Activated CD4-positive, alpha-beta memory T cell treated with anti-CD3 and anti-CD28 coated beads, Interleukin-2, amount 10 ng/mL, durations not matched to agents 7 days and 5 days (primary cell): ENCODE data around the gene RBPJL. TPM values are rescaled to one million over a fixed set of nuclear protein-coding genes. Genes with fewer than 3 reads are reported as not detected.
A peak's percentile ranks its signal among the peaks of the same experiment; 100 is the strongest.

ENCODE experiments used
- CTCF ChIA-PET: fragments of 350-600 bp; sonication (Branson Sonifier 250); formaldehyde crosslinking; loops from one replicate; lab custom pipeline; 2021; ENCODE audit warnings: antibody characterized with exemption, inconsistent platforms; lab: Charles Lee
- POLR2A ChIA-PET: fragments of 350-600 bp; sonication (Branson Sonifier 250); formaldehyde crosslinking; loops from one replicate; lab custom pipeline; 2021; ENCODE audit warnings: antibody characterized with exemption; lab: Charles Lee
- DNase-seq: peaks from one replicate; pipeline ENCODE4 v3.0.0-alpha.2; 2020
- H3K27ac Mint-ChIP-seq: one replicate; pipeline ENCODE4 v1.8.0; 2021; ENCODE audit warnings: mild to moderate bottlenecking, mixed read lengths
- H3K27me3 Mint-ChIP-seq: one replicate; pipeline ENCODE4 v1.8.0; 2021; ENCODE audit warnings: mixed read lengths
- H3K36me3 Mint-ChIP-seq: one replicate; pipeline ENCODE4 v1.8.0; 2021; ENCODE audit warnings: low read depth, mixed read lengths
- H3K4me1 Mint-ChIP-seq: one replicate; pipeline ENCODE4 v1.8.0; 2021; ENCODE audit warnings: mixed read lengths
- H3K4me3 Mint-ChIP-seq: one replicate; pipeline ENCODE4 v1.8.0; 2021; ENCODE audit warnings: mild to moderate bottlenecking, mixed read lengths
- H3K9me3 Mint-ChIP-seq: one replicate; pipeline ENCODE4 v1.8.0; 2021; ENCODE audit warnings: mixed read lengths
- total RNA-seq, 2 experiments: library from RNA; stranded (reverse); gene quantifications; one replicate each; pipeline ENCODE4 v1.2.3, GENCODE V29; 2021

RBPJL gene
- total RNA-seq, 2 experiments from 2014 or later: not detected

GRCh38 chr20:45311589-45312211 is 5.1 kb downstream of the RBPJL start:
- Mint-ChIP-seq H3K4me1 (peaks cover 13% of the 10 kb centered on the region), H3K27ac (no peak overlapping the region), H3K9me3 (no peaks in the 10 kb centered on the region), H3K4me3 (no peak overlapping the region), H3K27me3 (peaks cover 33% of the 10 kb centered on the region), H3K36me3 (no peaks in the 10 kb centered on the region)
- DNase-seq: peak; percentile 69
- CTCF ChIA-PET: interaction anchor here (0.7 to 3.2 kb wide), 24 partner anchors 9 to 459 kb away, joined by 3 to 33 read pairs (median 4); partner anchors contain the start of gene SDC4
- POLR2A ChIA-PET: interaction anchor here (0.9 kb wide), 1 partner anchor 18 kb away, joined by 3 read pairs; no protein-coding TSS in a partner anchor

GRCh38 chr20:45312241-45312640 is 5.6 kb downstream of the RBPJL start:
- no peaks in the 10 kb centered on the region for H3K9me3 Mint-ChIP-seq
- H3K27ac Mint-ChIP-seq: no peak overlapping the region
- DNase-seq: no peak
- H3K27me3 Mint-ChIP-seq: peaks cover 36% of the 10 kb centered on the region
- peaks cover 17% of the 10 kb centered on the region for H3K4me1 Mint-ChIP-seq
- ChIA-PET POLR2A (no interaction called here), CTCF (interaction anchor here (0.7 to 3.2 kb wide), 26 partner anchors 9 to 459 kb away, joined by 3 to 33 read pairs (median 4); partner anchors contain the start of gene SDC4)
- no peak overlapping the region for H3K4me3 Mint-ChIP-seq
- H3K36me3 Mint-ChIP-seq: no peaks in the 10 kb centered on the region

- CTCF ChIA-PET: interaction anchor here (0.6 to 3.2 kb wide), 12 partner anchors 8 to 458 kb away, joined by 3 to 33 read pairs (median 4); no protein-coding TSS in a partner anchor
- Mint-ChIP-seq H3K36me3 (no peaks in the 10 kb centered on the region), H3K27ac (no peak overlapping the region), H3K4me3 (no peak overlapping the region), H3K9me3 (no peaks in the 10 kb centered on the region), H3K27me3 (peaks cover 32% of the 10 kb centered on the region), H3K4me1 (peaks cover 23% of the 10 kb centered on the region)
- POLR2A ChIA-PET: no interaction called here
- no peak for DNase-seq
Observed at GRCh38 chr20:45313065-45313695, 6.5 kb downstream of the RBPJL start.

- no peaks in the 10 kb centered on the region for H3K9me3 Mint-ChIP-seq
- ChIA-PET POLR2A (no interaction called here), CTCF (interaction anchor here (1.0 to 3.2 kb wide), 5 partner anchors 9 to 457 kb away, joined by 3 to 33 read pairs (median 5); no protein-coding TSS in a partner anchor)
- peaks cover 31% of the 10 kb centered on the region for H3K4me1 Mint-ChIP-seq
- DNase-seq: no peak
- H3K36me3 Mint-ChIP-seq: no peaks in the 10 kb centered on the region
- no peak overlapping the region for H3K4me3 Mint-ChIP-seq
- H3K27ac Mint-ChIP-seq: no peak overlapping the region
- H3K27me3 Mint-ChIP-seq: peaks cover 32% of the 10 kb centered on the region
Observed at GRCh38 chr20:45313943-45314342, 7.3 kb downstream of the RBPJL start.

- Mint-ChIP-seq H3K9me3 (no peaks in the 10 kb centered on the region), H3K27me3 (peaks cover 28% of the 10 kb centered on the region), H3K4me3 (no peak overlapping the region), H3K27ac (no peak overlapping the region), H3K4me1 (peaks cover 39% of the 10 kb centered on the region), H3K36me3 (no peaks in the 10 kb centered on the region)
- no peak for DNase-seq
- ChIA-PET POLR2A (interaction anchor here (1.2 kb wide), 1 partner anchor 52 kb away, joined by 3 read pairs; no protein-coding TSS in a partner anchor), CTCF (interaction anchor here (1.0 to 2.7 kb wide), 3 partner anchors 12 to 21 kb away, joined by 3 to 9 read pairs (median 4); no protein-coding TSS in a partner anchor)
Observed at GRCh38 chr20:45315672-45316071, 9.0 kb downstream of the RBPJL start.

- Mint-ChIP-seq H3K27ac (no peak overlapping the region), H3K9me3 (no peaks in the 10 kb centered on the region), H3K36me3 (no peaks in the 10 kb centered on the region), H3K4me1 (peaks cover 42% of the 10 kb centered on the region), H3K4me3 (no peak overlapping the region), H3K27me3 (peaks cover 25% of the 10 kb centered on the region)
- ChIA-PET CTCF (interaction anchor here (0.8 to 8.1 kb wide), 6 partner anchors 10 to 455 kb away, joined by 3 to 114 read pairs (median 7); no protein-coding TSS in a partner anchor), POLR2A (interaction anchor here (1.2 kb wide), 1 partner anchor 51 kb away, joined by 3 read pairs; no protein-coding TSS in a partner anchor)
- no peak for DNase-seq
Observed at GRCh38 chr20:45316150-45317080, 9.8 kb downstream of the RBPJL start.

- ChIA-PET POLR2A (interaction anchor here (1.4 to 2.6 kb wide), 3 partner anchors 15 to 118 kb away, joined by 5 to 8 read pairs (median 7); no protein-coding TSS in a partner anchor), CTCF (interaction anchor here (1.1 to 8.1 kb wide), 11 partner anchors 12 to 453 kb away, joined by 3 to 114 read pairs (median 15); partner anchors contain the start of gene SYS1)
- Mint-ChIP-seq H3K4me1 (peaks cover 41% of the 10 kb centered on the region), H3K4me3 (no peak overlapping the region), H3K27me3 (peaks cover 20% of the 10 kb centered on the region), H3K27ac (no peak overlapping the region), H3K9me3 (no peaks in the 10 kb centered on the region), H3K36me3 (no peaks in the 10 kb centered on the region)
- DNase-seq: no peak
Observed at GRCh38 chr20:45317826-45318225, 11.2 kb downstream of the RBPJL start.

GRCh38 chr20:45318386-45318939 is 11.8 kb downstream of the RBPJL start:
- no peaks in the 10 kb centered on the region for H3K36me3 Mint-ChIP-seq
- peak overlapping the region; percentile 29 for H3K4me3 Mint-ChIP-seq
- ChIA-PET POLR2A (interaction anchor here (0.8 to 2.6 kb wide), 6 partner anchors 16 to 453 kb away, joined by 3 to 8 read pairs (median 4); no protein-coding TSS in a partner anchor), CTCF (interaction anchor here (0.6 to 8.1 kb wide), 38 partner anchors 9 to 828 kb away, joined by 3 to 114 read pairs (median 4); partner anchors contain the start of genes MATN4, SYS1 and YWHAB)
- H3K27me3 Mint-ChIP-seq: peaks cover 20% of the 10 kb centered on the region
- H3K9me3 Mint-ChIP-seq: no peaks in the 10 kb centered on the region
- peaks cover 41% of the 10 kb centered on the region for H3K4me1 Mint-ChIP-seq
- no peak for DNase-seq
- peak overlapping the region; percentile 75 for H3K27ac Mint-ChIP-seq

GRCh38 chr20:45318948-45319347 is 12.3 kb downstream of the RBPJL start:
- Mint-ChIP-seq H3K36me3 (no peaks in the 10 kb centered on the region), H3K27me3 (peaks cover 20% of the 10 kb centered on the region), H3K4me3 (no peak overlapping the region), H3K9me3 (no peaks in the 10 kb centered on the region), H3K4me1 (peaks cover 41% of the 10 kb centered on the region), H3K27ac (peak overlapping the region; percentile 75)
- ChIA-PET POLR2A (interaction anchor here (0.8 to 2.6 kb wide), 6 partner anchors 16 to 452 kb away, joined by 3 to 8 read pairs (median 4); no protein-coding TSS in a partner anchor), CTCF (interaction anchor here (0.7 to 8.1 kb wide), 38 partner anchors 9 to 498 kb away, joined by 3 to 114 read pairs (median 4); partner anchors contain the start of genes MATN4, SYS1 and YWHAB)
- no peak for DNase-seq

GRCh38 chr20:45320948-45321595 is 14.4 kb downstream of the RBPJL start:
- ChIA-PET CTCF (interaction anchor here (0.7 to 8.1 kb wide), 16 partner anchors 9 to 450 kb away, joined by 3 to 114 read pairs (median 5); partner anchors contain the start of genes PIGT and SYS1), POLR2A (interaction anchor here (0.8 to 1.3 kb wide), 5 partner anchors 31 to 132 kb away, joined by 3 read pairs; no protein-coding TSS in a partner anchor)
- no peaks in the 10 kb centered on the region for H3K36me3 Mint-ChIP-seq
- no peaks in the 10 kb centered on the region for H3K9me3 Mint-ChIP-seq
- H3K27ac Mint-ChIP-seq: peak overlapping the region; percentile 34
- no peak overlapping the region for H3K4me3 Mint-ChIP-seq
- H3K4me1 Mint-ChIP-seq: peaks cover 40% of the 10 kb centered on the region
- peaks cover 7% of the 10 kb centered on the region for H3K27me3 Mint-ChIP-seq
- no peak for DNase-seq

GRCh38 chr20:45322952-45323383 is 16.3 kb downstream of the RBPJL start:
- H3K4me1 Mint-ChIP-seq: peaks cover 30% of the 10 kb centered on the region
- no peak overlapping the region for H3K4me3 Mint-ChIP-seq
- no peak overlapping the region for H3K27ac Mint-ChIP-seq
- H3K36me3 Mint-ChIP-seq: peaks cover 8% of the 10 kb centered on the region
- ChIA-PET POLR2A (interaction anchor here (1.0 to 1.3 kb wide), 3 partner anchors 25 to 40 kb away, joined by 3 to 6 read pairs (median 5); partner anchors contain the start of genes SDC4 and SYS1), CTCF (interaction anchor here (0.6 to 8.1 kb wide), 9 partner anchors 11 to 448 kb away, joined by 3 to 114 read pairs (median 6); no protein-coding TSS in a partner anchor)
- no peaks in the 10 kb centered on the region for H3K9me3 Mint-ChIP-seq
- no peaks in the 10 kb centered on the region for H3K27me3 Mint-ChIP-seq
- no peak for DNase-seq
